Upper lobe of left lung (tissue), 4 donors: ENCODE measurements around the gene SSBP3.

Experiments used
- EP300 ChIP-seq, 4 donors: sonication (generic); formaldehyde crosslinking; IDR thresholded peaks; one replicate each; pipeline ENCODE4 v1.5.1; 2017; ENCODE audit warnings: antibody characterized with exemption in 4 of 4, control low read depth in 2 of 4
- POLR2A ChIP-seq, 4 donors: fragments of 450-650 bp; IDR thresholded peaks; one replicate each; pipeline ENCODE4 v1.5.1; 2016 to 2017; ENCODE audit warnings: antibody characterized with exemption in 4 of 4, mild to moderate bottlenecking in 2 of 4

DNA sequence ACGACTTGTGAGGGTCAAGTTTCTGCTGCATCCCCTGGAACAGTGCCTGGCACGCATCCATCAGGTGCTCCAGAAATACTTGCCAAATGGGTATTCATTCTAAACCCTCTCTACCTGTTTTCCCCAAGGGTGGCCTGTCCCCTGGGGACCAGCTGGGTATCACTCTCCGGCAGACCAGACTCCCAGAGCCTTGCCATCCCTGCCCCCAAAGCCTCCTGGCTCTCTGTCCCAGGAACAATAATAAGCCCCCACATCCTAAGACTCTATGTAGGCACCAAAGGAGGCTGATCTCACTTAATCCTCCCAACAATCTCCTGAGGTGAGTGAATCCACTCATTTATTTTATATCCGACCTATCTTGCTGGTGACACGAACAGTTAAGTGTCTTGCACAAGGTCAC is 109.5 kb downstream of the SSBP3 start:
- TF ChIP-seq EP300 (IDR thresholded peaks at IDR 0.05) (no peak), POLR2A (IDR thresholded peaks at IDR 0.05) (no peak)
